Measurements from ENCODE around the gene FHL3.

FHL3 gene

DNA sequence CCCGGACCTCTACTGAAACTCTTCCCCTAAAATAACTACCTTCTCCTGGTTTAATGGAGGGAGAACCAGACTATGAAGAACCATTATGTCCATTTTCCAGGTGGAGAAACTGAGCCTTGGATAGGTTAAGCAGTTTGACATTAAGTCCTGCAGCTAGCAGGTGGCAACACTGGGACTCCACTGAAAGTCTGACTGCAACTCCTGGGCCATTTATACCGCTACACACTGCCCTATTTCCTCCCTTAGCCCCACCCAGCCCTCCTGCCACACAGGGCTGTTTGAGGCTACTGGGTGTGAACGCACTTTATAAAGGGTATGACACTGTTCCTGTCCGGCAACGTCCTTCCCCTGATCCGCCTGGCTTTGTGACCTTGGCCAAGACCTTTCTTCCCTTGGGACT is 58.0 kb downstream of the FHL3 start:
- DNase-seq (ENCODE audit: extremely low read depth in 1 of 2, low read depth in 1 of 2), result no peak
